HepG2 (cell line): ENCODE data around the gene DGUOK. TPM values are rescaled to one million over a fixed set of nuclear protein-coding genes. Genes with fewer than 3 reads are reported as not detected.

Source experiments
- CBX2 ChIP-seq, 2 experiments: fragments of 200-600 bp in 1 of 2; sonication (generic); formaldehyde crosslinking in 1 of 2; IDR thresholded peaks; 2 replicates each; pipeline versions ENCODE4 v1.7.0 to v1.8.1; 2018 to 2022; ENCODE audit warnings: low read depth in 2 of 2, low read length in 1 of 2, mild to moderate bottlenecking in 1 of 2, missing genetic modification reagents in 1 of 2
- CERS6 ChIP-seq: sonication (generic); formaldehyde crosslinking; IDR thresholded peaks from 2 replicates; pipeline ENCODE4 v1.5.0; 2020; ENCODE audit warnings: missing genetic modification reagents
- HDAC2 ChIP-seq: sonication (generic); formaldehyde crosslinking; IDR thresholded peaks from 2 replicates; pipeline ENCODE4 v1.4.0; 2020; ENCODE audit warnings: missing genetic modification reagents
- HMGXB3 ChIP-seq: sonication (generic); formaldehyde crosslinking; IDR thresholded peaks from 2 replicates; pipeline ENCODE4 v1.4.0; 2020; ENCODE audit warnings: missing genetic modification reagents, borderline replicate concordance
- MAFG ChIP-seq: sonication (generic); formaldehyde crosslinking; IDR thresholded peaks from 2 replicates; pipeline ENCODE4 v1.5.1; 2020; ENCODE audit warnings: mild to moderate bottlenecking, missing genetic modification reagents
- MYNN ChIP-seq: sonication (generic); formaldehyde crosslinking; IDR thresholded peaks from 2 replicates; pipeline ENCODE4 v1.4.0; 2020; ENCODE audit warnings: mild to moderate bottlenecking, low read depth, missing genetic modification reagents
- SRSF9 ChIP-seq: fragments of 200-400 bp; formaldehyde crosslinking; IDR thresholded peaks from 2 replicates; pipeline ENCODE4 v1.6.1; 2018; ENCODE audit warnings: borderline replicate concordance, mild to moderate bottlenecking, low read depth, low read length; ENCODE audit not compliant: insufficient read depth, poor library complexity, severe bottlenecking
- ZHX2 ChIP-seq, 2 experiments: sonication (generic) in 1 of 2; formaldehyde crosslinking in 1 of 2; IDR thresholded peaks; 2 replicates each; pipeline versions ENCODE4 v1.6.1 to v1.9.0; 2014 to 2022; ENCODE audit warnings: antibody characterized with exemption in 1 of 2, borderline replicate concordance in 1 of 2, inconsistent platforms in 1 of 2, low read depth in 1 of 2, missing genetic modification reagents in 1 of 2
- ZNF451 ChIP-seq: sonication (generic); formaldehyde crosslinking; IDR thresholded peaks from 2 replicates; pipeline ENCODE4 v1.5.0; 2020; ENCODE audit warnings: mild to moderate bottlenecking, missing genetic modification reagents
- ZNF660 ChIP-seq: sonication (generic); formaldehyde crosslinking; IDR thresholded peaks from 2 replicates; pipeline ENCODE4 v1.5.1; 2020; ENCODE audit warnings: mild to moderate bottlenecking, low read depth, missing genetic modification reagents, borderline replicate concordance
- ZNF703 ChIP-seq: sonication (generic); formaldehyde crosslinking; IDR thresholded peaks from 2 replicates; pipeline ENCODE4 v1.5.1; 2020; ENCODE audit warnings: missing genetic modification reagents, mild to moderate bottlenecking, moderate library complexity, borderline replicate concordance
- polyA plus RNA-seq, 8 experiments: library from polyadenylated mRNA; depleted of rRNA in 3 of 8; stranded (reverse) in 7 of 8; unstranded in 1 of 8; fragments of >200 nt; fragmentation: Illumina TruSeq in 4 of 8; extraction: Trizol in 4 of 8; gene quantifications; 2 replicates each; pipeline versions ENCODE4 v1.2.1 to v1.2.3, GENCODE V29; 2011 to 2016; ENCODE audit warnings: low read depth in 4 of 8, missing spikeins in 1 of 8, mixed read lengths in 1 of 8; ENCODE audit not compliant: insufficient read depth in 1 of 8
- total RNA-seq, 5 experiments: library from RNA; depleted of rRNA; stranded (reverse); fragments of >200 nt; fragmentation: Illumina TruSeq; extraction: Trizol; gene quantifications; 2 replicates each; pipeline ENCODE4 v1.2.3, GENCODE V29; 2016; ENCODE audit warnings: low read depth in 1 of 5
- TF ChIP-seq, protein P1 (sequence below): sonication (generic); formaldehyde crosslinking; IDR thresholded peaks from 2 replicates; pipeline ENCODE4 v1.5.0; 2020; ENCODE audit warnings: mild to moderate bottlenecking, missing genetic modification reagents

The DGUOK gene
- total and polyA plus RNA-seq, 2 of the 13 experiments (the other 11 are each of a cell fraction or from before 2014, with no cell fraction given): 105 to 137 TPM

DNA sequence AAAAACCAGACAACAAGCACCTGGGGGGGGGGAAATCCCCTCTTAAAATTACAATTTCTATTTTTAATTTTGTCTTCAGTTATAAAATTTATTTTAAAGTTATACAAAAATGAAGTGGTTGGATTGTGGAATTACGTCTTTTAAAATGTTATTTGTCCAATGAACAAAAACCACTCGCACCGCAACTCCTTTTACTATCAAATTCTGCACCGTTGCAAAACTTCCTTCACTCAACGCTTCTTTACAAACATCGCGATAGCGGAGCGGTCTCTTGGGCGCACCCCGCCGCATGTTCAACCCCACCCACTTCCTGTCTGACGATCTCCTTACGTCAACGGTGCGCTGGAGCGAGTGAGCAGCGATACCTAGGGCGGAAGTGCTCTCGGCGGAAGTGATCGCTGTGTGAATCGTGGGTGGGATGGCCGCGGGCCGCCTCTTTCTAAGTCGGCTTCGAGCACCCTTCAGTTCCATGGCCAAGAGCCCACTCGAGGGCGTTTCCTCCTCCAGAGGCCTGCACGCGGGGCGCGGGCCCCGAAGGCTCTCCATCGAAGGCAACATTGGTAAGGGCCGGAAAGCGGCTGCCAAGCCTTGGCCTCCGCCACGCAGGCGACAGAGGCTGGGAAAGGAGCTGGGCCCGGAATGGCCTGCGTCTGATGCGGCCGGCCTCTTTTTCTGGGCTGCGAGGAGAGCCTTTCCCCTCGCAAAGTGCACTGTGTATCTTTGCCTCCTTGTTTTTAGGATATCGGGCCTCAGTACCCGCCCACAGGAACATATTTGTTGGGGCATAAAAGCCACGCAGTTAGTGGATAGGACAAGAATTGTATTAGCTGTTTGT, at the start of gene DGUOK (continued):
- TF ChIP-seq ZHX2 (IDR thresholded peaks at IDR 0.05; ENCODE audit: low read depth) (peak; percentile 98), ZHX2 (CRISPR knock-in tag; IDR thresholded peaks at IDR 0.05; ENCODE audit: borderline replicate concordance) (peak; percentile 26), CERS6 (no peak), ZNF703 (CRISPR knock-in tag) (no peak), ZNF660 (CRISPR knock-in tag) (peak; percentile 65; the same call in 1 of the 2 replicates), MYNN (CRISPR knock-in tag) (peak; percentile 95), MAFG (CRISPR knock-in tag) (no peak), HDAC2 (peak; percentile 95), SRSF9 (no peak), ZNF451 (CRISPR knock-in tag) (peak; percentile 74; the same call in 1 of the 2 replicates), HMGXB3 (peak; percentile 79; the same call in 1 of the 2 replicates), CBX2 (IDR thresholded peaks at IDR 0.05; ENCODE audit: low read depth, low read length) (no peak), CBX2 (CRISPR knock-in tag; IDR thresholded peaks at IDR 0.05; ENCODE audit: low read depth) (0 out of 2 replicates have a peak, but pooled peaks have one; percentile 83)
- TF ChIP-seq, protein P1, sequence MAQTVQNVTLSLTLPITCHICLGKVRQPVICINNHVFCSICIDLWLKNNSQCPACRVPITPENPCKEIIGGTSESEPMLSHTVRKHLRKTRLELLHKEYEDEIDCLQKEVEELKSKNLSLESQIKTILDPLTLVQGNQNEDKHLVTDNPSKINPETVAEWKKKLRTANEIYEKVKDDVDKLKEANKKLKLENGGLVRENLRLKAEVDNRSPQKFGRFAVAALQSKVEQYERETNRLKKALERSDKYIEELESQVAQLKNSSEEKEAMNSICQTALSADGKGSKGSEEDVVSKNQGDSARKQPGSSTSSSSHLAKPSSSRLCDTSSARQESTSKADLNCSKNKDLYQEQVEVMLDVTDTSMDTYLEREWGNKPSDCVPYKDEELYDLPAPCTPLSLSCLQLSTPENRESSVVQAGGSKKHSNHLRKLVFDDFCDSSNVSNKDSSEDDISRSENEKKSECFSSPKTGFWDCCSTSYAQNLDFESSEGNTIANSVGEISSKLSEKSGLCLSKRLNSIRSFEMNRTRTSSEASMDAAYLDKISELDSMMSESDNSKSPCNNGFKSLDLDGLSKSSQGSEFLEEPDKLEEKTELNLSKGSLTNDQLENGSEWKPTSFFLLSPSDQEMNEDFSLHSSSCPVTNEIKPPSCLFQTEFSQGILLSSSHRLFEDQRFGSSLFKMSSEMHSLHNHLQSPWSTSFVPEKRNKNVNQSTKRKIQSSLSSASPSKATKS (CRISPR knock-in tag): 0 out of 2 replicates have a peak, but pooled peaks have one; percentile 42
